Measurements from ENCODE around the gene TNFRSF1A. TPM values are rescaled to one million over a fixed set of nuclear protein-coding genes. Genes with fewer than 3 reads are reported as not detected.
A peak's percentile ranks its signal among the peaks of the same experiment; 100 is the strongest.

TNFRSF1A gene
- total RNA-seq, 4 donors from 2014 or later = 229 to 317 (median 258) TPM

- WGBS, 2 donors (ENCODE audit: low coverage in 1 of 2) = 46 to 57% methylated on average over 11 to 15 of the region's 15 CpGs
- Histone ChIP-seq H3K4me3 (no peak overlapping the region), H3K9me3 (no peaks in the 10 kb centered on the region), H3K4me1 (peaks cover 10 to 81% (median 45%) of the 10 kb centered on the region in 4 donors), H3K27ac (peak overlapping the region; percentile 47 to 93 (median 72)), H3K27me3 (no peaks in the 10 kb centered on the region), H3K36me3 (no peaks in the 10 kb centered on the region)
- TF ChIP-seq POLR2AphosphoS5 (IDR thresholded peaks at IDR 0.05) (no peak), POLR2A (IDR thresholded peaks at IDR 0.05) (no peak), EP300 (IDR thresholded peaks at IDR 0.05; ENCODE audit: low read depth) (no peak), CTCF (IDR thresholded peaks at IDR 0.05) (no peak)
- intact Hi-C loops (cut with DNase I; ENCODE audit: low total_unique reads) (no loop called here), in situ Hi-C loops (cut with MboI; ENCODE audit: low pct_ligation_motif_present in 1 of 4, low pct_unique_long_range_greater_than_20kb in 1 of 4, low sequenced_read_pairs in 3 of 4) (no loop called here)
- DNase-seq = no peak
Observed at GRCh38 chr12:6367969-6368892, 26.4 kb upstream of the TNFRSF1A start.

GRCh38 chr12:6367065-6367968, 25.4 kb upstream of the TNFRSF1A start:
- peaks cover 11 to 81% (median 47%) of the 10 kb centered on the region in 4 donors for H3K4me1 ChIP-seq
- H3K27ac ChIP-seq = peak overlapping the region; percentile 47 to 93 (median 72)
- no peak for DNase-seq
- H3K4me3 ChIP-seq = no peak overlapping the region
- H3K9me3 ChIP-seq = no peaks in the 10 kb centered on the region
- 47 to 68% methylated on average over 9 to 11 of the region's 11 CpGs for WGBS, 2 donors (ENCODE audit: low coverage in 1 of 2)
- TF ChIP-seq CTCF (IDR thresholded peaks at IDR 0.05) = peak in 4 of 5 experiments; percentile 14 to 46 (median 22)
- TF ChIP-seq EP300 (IDR thresholded peaks at IDR 0.05; ENCODE audit: low read depth) = no peak
- H3K27me3 ChIP-seq = no peaks in the 10 kb centered on the region
- intact Hi-C loops (cut with DNase I; ENCODE audit: low total_unique reads) = no loop called here
- in situ Hi-C loops (cut with MboI; ENCODE audit: low pct_ligation_motif_present in 1 of 4, low pct_unique_long_range_greater_than_20kb in 1 of 4, low sequenced_read_pairs in 3 of 4) = no loop called here
- H3K36me3 ChIP-seq = no peaks in the 10 kb centered on the region

- H3K4me3 ChIP-seq = peak overlapping the region in 3 of 4 donors; percentile 50 to 70 (median 60)
- no peaks in the 10 kb centered on the region for H3K27me3 ChIP-seq
- intact Hi-C loops (cut with DNase I; ENCODE audit: low total_unique reads) (no loop called here), in situ Hi-C loops (cut with MboI; ENCODE audit: low pct_ligation_motif_present in 1 of 4, low pct_unique_long_range_greater_than_20kb in 1 of 4, low sequenced_read_pairs in 3 of 4) (no loop called here)
- no peaks in the 10 kb centered on the region for H3K36me3 ChIP-seq
- peaks cover 10 to 80% (median 49%) of the 10 kb centered on the region in 4 donors for H3K4me1 ChIP-seq
- 14 to 65% methylated on average over 4 to 15 of the region's 15 CpGs for WGBS, 2 donors (ENCODE audit: low coverage in 1 of 2)
- DNase-seq = no peak
- H3K9me3 ChIP-seq = no peaks in the 10 kb centered on the region
- TF ChIP-seq EP300 (IDR thresholded peaks at IDR 0.05; ENCODE audit: low read depth) (no peak), POLR2AphosphoS5 (IDR thresholded peaks at IDR 0.05) (no peak), POLR2A (IDR thresholded peaks at IDR 0.05) (no peak), CTCF (IDR thresholded peaks at IDR 0.05) (no peak)
- peak overlapping the region; percentile 92 to 99 (median 98) for H3K27ac ChIP-seq
Observed at GRCh38 chr12:6364044-6364374, 22.1 kb upstream of the TNFRSF1A start.

All from transverse colon (tissue), 4 donors.